ENCODE measurements around the gene TSSC4.

Gene TSSC4

GRCh38 chr11:2423157-2424025 is 22.8 kb downstream of the TSSC4 start:
- DNase-seq: no peak
- Mint-ChIP-seq H3K4me1 (peaks cover 5% of the 10 kb centered on the region), H3K4me3 (no peak overlapping the region), H3K27me3 (ENCODE audit: low read depth, poor library complexity) (peaks cover 4% of the 10 kb centered on the region), H3K36me3 (ENCODE audit: low read depth) (no peaks in the 10 kb centered on the region), H3K9me3 (no peaks in the 10 kb centered on the region), H3K27ac (no peak overlapping the region)
- TF ChIP-seq CTCF (IDR thresholded peaks at IDR 0.05): no peak

GRCh38 chr11:2424811-2425495 is 24.4 kb downstream of the TSSC4 start:
- Mint-ChIP-seq H3K27ac (no peak overlapping the region), H3K27me3 (ENCODE audit: low read depth, poor library complexity) (peaks cover 4% of the 10 kb centered on the region), H3K4me3 (no peak overlapping the region), H3K9me3 (no peaks in the 10 kb centered on the region), H3K36me3 (ENCODE audit: low read depth) (no peaks in the 10 kb centered on the region), H3K4me1 (no peaks in the 10 kb centered on the region)
- TF ChIP-seq CTCF (IDR thresholded peaks at IDR 0.05): no peak
- no peak for DNase-seq

- H3K4me3 Mint-ChIP-seq: no peak overlapping the region
- no peaks in the 10 kb centered on the region for H3K36me3 Mint-ChIP-seq (ENCODE audit: low read depth)
- H3K27me3 Mint-ChIP-seq (ENCODE audit: low read depth, poor library complexity): peaks cover 4% of the 10 kb centered on the region
- no peaks in the 10 kb centered on the region for H3K4me1 Mint-ChIP-seq
- no peaks in the 10 kb centered on the region for H3K9me3 Mint-ChIP-seq
- TF ChIP-seq CTCF (IDR thresholded peaks at IDR 0.05): no peak
- DNase-seq: no peak
- no peak overlapping the region for H3K27ac Mint-ChIP-seq
Observed at GRCh38 chr11:2425506-2425905, 25.0 kb downstream of the TSSC4 start.

GRCh38 chr11:2426221-2426620 is 25.7 kb downstream of the TSSC4 start:
- Mint-ChIP-seq H3K4me1 (no peaks in the 10 kb centered on the region), H3K4me3 (no peak overlapping the region), H3K27me3 (ENCODE audit: low read depth, poor library complexity) (peaks cover 4% of the 10 kb centered on the region), H3K27ac (no peak overlapping the region), H3K36me3 (ENCODE audit: low read depth) (no peaks in the 10 kb centered on the region), H3K9me3 (no peaks in the 10 kb centered on the region)
- DNase-seq: no peak
- no peak for TF ChIP-seq CTCF (IDR thresholded peaks at IDR 0.05)

GRCh38 chr11:2426826-2427521 is 26.4 kb downstream of the TSSC4 start:
- TF ChIP-seq CTCF (IDR thresholded peaks at IDR 0.05): no peak
- peaks cover 4% of the 10 kb centered on the region for H3K27me3 Mint-ChIP-seq (ENCODE audit: low read depth, poor library complexity)
- H3K4me1 Mint-ChIP-seq: no peaks in the 10 kb centered on the region
- no peak for DNase-seq
- no peak overlapping the region for H3K27ac Mint-ChIP-seq
- H3K36me3 Mint-ChIP-seq (ENCODE audit: low read depth): no peaks in the 10 kb centered on the region
- H3K4me3 Mint-ChIP-seq: no peak overlapping the region
- H3K9me3 Mint-ChIP-seq: no peaks in the 10 kb centered on the region

Data from nephron progenitor cell (in vitro differentiated cells).